Lung (tissue), 12 donors: Measurements from ENCODE around the gene ZNF587B. TPM values are rescaled to one million over a fixed set of nuclear protein-coding genes. Genes with fewer than 3 reads are reported as not detected.
"Not testable (repeated sequence)": the region's sequence is repeated elsewhere in the genome, so short reads cannot be mapped to it uniquely, and the experiment has no call there.

Experiments used
- ATAC-seq: fragments of 200-7000 bp; cut with Tn5 transposase; one replicate; pipeline ENCODE4 v1.9.1; 2020; ENCODE audit warnings: moderate number of reproducible peaks; ENCODE audit not compliant: insufficient read depth, low FRiP score
- DNase-seq, 3 donors: peaks; one replicate each; pipeline ENCODE4 v3.0.0-alpha.2; 2013 to 2017
- H3K27ac ChIP-seq, 2 donors: one replicate each; pipeline ENCODE4 v1.5.1; 2013; ENCODE audit warnings: mild to moderate bottlenecking in 2 of 2, moderate library complexity in 2 of 2, control low read depth in 1 of 2, inconsistent platforms in 1 of 2, low read depth in 1 of 2, low read length in 1 of 2
- H3K27me3 ChIP-seq, 3 donors: one replicate each; pipeline ENCODE4 v1.5.1; 2013; ENCODE audit warnings: low read length in 2 of 3; ENCODE audit not compliant: control insufficient read depth in 3 of 3, insufficient read depth in 3 of 3
- H3K36me3 ChIP-seq, 4 donors: one replicate each; pipeline ENCODE4 v1.5.1; 2013; ENCODE audit warnings: low read length in 4 of 4, mild to moderate bottlenecking in 1 of 4, moderate library complexity in 1 of 4; ENCODE audit not compliant: control insufficient read depth in 4 of 4, insufficient read depth in 4 of 4
- H3K4me1 ChIP-seq, 5 donors: one replicate each; pipeline ENCODE4 v1.5.1; 2013; ENCODE audit warnings: low read length in 5 of 5, mild to moderate bottlenecking in 2 of 5, moderate library complexity in 1 of 5; ENCODE audit not compliant: control insufficient read depth in 5 of 5, insufficient read depth in 5 of 5
- H3K4me3 ChIP-seq: one replicate; pipeline ENCODE4 v1.5.1; 2013; ENCODE audit warnings: mild to moderate bottlenecking, control low read depth, moderate library complexity
- H3K9ac ChIP-seq, 2 donors: one replicate each; pipeline ENCODE4 v1.5.1; 2013; ENCODE audit warnings: low read length in 2 of 2, control low read depth in 1 of 2; ENCODE audit not compliant: insufficient read depth in 1 of 2
- H3K9me3 ChIP-seq, 4 donors: one replicate each; pipeline ENCODE4 v1.5.1; 2013; ENCODE audit warnings: low read length in 3 of 4, mild to moderate bottlenecking in 1 of 4, moderate library complexity in 1 of 4; ENCODE audit not compliant: control insufficient read depth in 4 of 4, insufficient read depth in 3 of 4
- CTCF ChIP-seq: IDR thresholded peaks from 2 replicates; pipeline ENCODE4 v1.5.1; 2012; ENCODE audit warnings: mild to moderate bottlenecking; ENCODE audit errors: control extremely low read depth, extremely low read depth
- WGBS, 2 donors: extraction: QIAGEN DNeasy Blood & Tissue Kit; methylation state at CpG; one replicate each; pipeline ENCODE4 v1.1.7; 2013; 5-methylcytosine and 5-hydroxymethylcytosine counted together
- polyA plus RNA-seq, 2 donors: library from polyadenylated mRNA; stranded (reverse); fragments of 200-250 nt; gene quantifications; one replicate each; pipeline ENCODE4 v1.2.1, GENCODE V29; 2013
- total RNA-seq, 2 donors: library from RNA; depleted of rRNA in 1 of 2; stranded (reverse); fragments of >200 nt in 1 of 2; gene quantifications; one replicate each; pipeline ENCODE4 v1.2.1, GENCODE V29; 2014 to 2021
- donor health status: control.
- donor health status: control.
- donor health status: Bipolar disorder and iron deficiency.
- donor health status: healthy.
- donor health status: DM: yes; HTN: yes; CAD: no.

Gene ZNF587B
- total and polyA plus RNA-seq, 4 donors = 4.0 to 31.7 (median 11.4) TPM

- H3K9ac ChIP-seq = no peak overlapping the region
- 81 to 84% methylated on average over 6 of the region's 6 CpGs for WGBS, 2 donors
- peaks cover 0 to 20% (median 0%) of the 10 kb centered on the region in 4 donors for H3K9me3 ChIP-seq
- no peaks in the 10 kb centered on the region for H3K27me3 ChIP-seq
- DNase-seq (no peak), ATAC-seq (no peak)
- peaks cover 0 to 3% (median 0%) of the 10 kb centered on the region in 5 donors for H3K4me1 ChIP-seq
- H3K27ac ChIP-seq = no peak overlapping the region
- TF ChIP-seq CTCF = no peak
- no peak overlapping the region for H3K4me3 ChIP-seq
- peaks cover 5 to 18% (median 11%) of the 10 kb centered on the region in 4 donors for H3K36me3 ChIP-seq
Observed at GRCh38 chr19:57841122-57841763, 11.1 kb downstream of the ZNF587B start.

- peaks cover 0 to 15% (median 0%) of the 10 kb centered on the region in 4 donors for H3K9me3 ChIP-seq
- H3K4me3 ChIP-seq, H3K27me3 ChIP-seq, H3K9ac ChIP-seq, H3K27ac ChIP-seq, ATAC-seq: not testable (repeated sequence)
- peak in 2 of 3 donors; percentile 22 to 29 for DNase-seq
- H3K36me3 ChIP-seq = peaks cover 2 to 11% (median 5%) of the 10 kb centered on the region in 4 donors
- WGBS, 2 donors = 73 to 78% methylated on average over 3 of the region's 3 CpGs
- H3K4me1 ChIP-seq = peaks cover 0 to 15% (median 9%) of the 10 kb centered on the region in 5 donors
Observed at GRCh38 chr19:57847164-57847563, 17.1 kb downstream of the ZNF587B start.

GRCh38 chr19:57849162-57849665 lies 19.1 kb downstream of the ZNF587B start:
- H3K27ac ChIP-seq, H3K27me3 ChIP-seq, ATAC-seq, DNase-seq, H3K9ac ChIP-seq, H3K4me3 ChIP-seq: not testable (repeated sequence)
- H3K9me3 ChIP-seq = peaks cover 0 to 14% (median 0%) of the 10 kb centered on the region in 4 donors
- peaks cover 2 to 11% (median 6%) of the 10 kb centered on the region in 4 donors for H3K36me3 ChIP-seq
- peaks cover 0 to 14% (median 9%) of the 10 kb centered on the region in 5 donors for H3K4me1 ChIP-seq
- WGBS, 2 donors = 92 to 98% methylated on average over 2 of the region's 2 CpGs

- not testable (repeated sequence) for H3K27me3 ChIP-seq
- ATAC-seq (peak; percentile 96), DNase-seq (peak; percentile 76 to 91 (median 90))
- H3K9me3 ChIP-seq = peaks cover 0 to 12% (median 0%) of the 10 kb centered on the region in 4 donors
- H3K9ac ChIP-seq = peak within 1 kb of the TSS; percentile 65 to 68
- H3K4me3 ChIP-seq = peak within 1 kb of the TSS; percentile 71
- WGBS, 2 donors = 0 to 1% methylated on average over 42 of the region's 42 CpGs
- H3K27ac ChIP-seq = peak within 1 kb of the TSS; percentile 48 to 66
- H3K4me1 ChIP-seq = peaks cover 0 to 14% (median 9%) of the 10 kb centered on the region in 5 donors
- H3K36me3 ChIP-seq = peaks cover 2 to 12% (median 6%) of the 10 kb centered on the region in 4 donors
Observed at GRCh38 chr19:57849666-57850473, 19.8 kb downstream of the ZNF587B start, which contains the start of gene ZNF587. Gene ZNF587, plus strand, starts transcription at chr19:57849859. Its CDS starts 180 bp downstream, at chr19:57850039.
